Measurements from ENCODE around the gene TDP1.

GRCh38 chr14:89911010-89911919 is 44.5 kb upstream of the TDP1 start:
- TF ChIP-seq, protein P1, sequence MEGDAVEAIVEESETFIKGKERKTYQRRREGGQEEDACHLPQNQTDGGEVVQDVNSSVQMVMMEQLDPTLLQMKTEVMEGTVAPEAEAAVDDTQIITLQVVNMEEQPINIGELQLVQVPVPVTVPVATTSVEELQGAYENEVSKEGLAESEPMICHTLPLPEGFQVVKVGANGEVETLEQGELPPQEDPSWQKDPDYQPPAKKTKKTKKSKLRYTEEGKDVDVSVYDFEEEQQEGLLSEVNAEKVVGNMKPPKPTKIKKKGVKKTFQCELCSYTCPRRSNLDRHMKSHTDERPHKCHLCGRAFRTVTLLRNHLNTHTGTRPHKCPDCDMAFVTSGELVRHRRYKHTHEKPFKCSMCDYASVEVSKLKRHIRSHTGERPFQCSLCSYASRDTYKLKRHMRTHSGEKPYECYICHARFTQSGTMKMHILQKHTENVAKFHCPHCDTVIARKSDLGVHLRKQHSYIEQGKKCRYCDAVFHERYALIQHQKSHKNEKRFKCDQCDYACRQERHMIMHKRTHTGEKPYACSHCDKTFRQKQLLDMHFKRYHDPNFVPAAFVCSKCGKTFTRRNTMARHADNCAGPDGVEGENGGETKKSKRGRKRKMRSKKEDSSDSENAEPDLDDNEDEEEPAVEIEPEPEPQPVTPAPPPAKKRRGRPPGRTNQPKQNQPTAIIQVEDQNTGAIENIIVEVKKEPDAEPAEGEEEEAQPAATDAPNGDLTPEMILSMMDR (IDR thresholded peaks at IDR 0.05): no peak
- TF ChIP-seq EZH2phosphoT487 (IDR thresholded peaks at IDR 0.05): no peak

Measured in neural progenitor cell (in vitro differentiated cells).